GM21717 (cell line): ENCODE measurements around the gene SSBP4.
A peak's percentile ranks its signal among the peaks of the same experiment; 100 is the strongest.

Experiments
- ATAC-seq: cut with Tn5 transposase; IDR thresholded peaks from one replicate; pipeline ENCODE4 v1.9.1; 2021; ENCODE audit warnings: mild to moderate bottlenecking, moderate library complexity; ENCODE audit not compliant: unreplicated experiment

SSBP4 gene

GRCh38 chr19:18419699-18420460, 682 bp downstream of the SSBP4 start:
- no peak for ATAC-seq

- no peak for ATAC-seq
Measured at GRCh38 chr19:18420930-18421329, 1.7 kb downstream of the SSBP4 start.

GRCh38 chr19:18421371-18421959, 2.3 kb downstream of the SSBP4 start:
- no peak for ATAC-seq

- ATAC-seq: no peak
Measured at GRCh38 chr19:18422530-18423191, 3.5 kb downstream of the SSBP4 start.

- no peak for ATAC-seq
Measured at GRCh38 chr19:18423258-18424020, 4.2 kb downstream of the SSBP4 start.

- ATAC-seq: no peak
Measured at GRCh38 chr19:18424122-18424889, 5.1 kb downstream of the SSBP4 start.

- ATAC-seq: no peak
Measured at GRCh38 chr19:18424890-18425514, 5.8 kb downstream of the SSBP4 start.

GRCh38 chr19:18425515-18426415, 6.6 kb downstream of the SSBP4 start:
- no peak for ATAC-seq

- no peak for ATAC-seq
Measured at GRCh38 chr19:18426416-18426767, 7.2 kb downstream of the SSBP4 start.

GRCh38 chr19:18427080-18427742, 8.0 kb downstream of the SSBP4 start:
- ATAC-seq: no peak

- no peak for ATAC-seq
Measured at GRCh38 chr19:18427743-18428113, 8.5 kb downstream of the SSBP4 start.

GRCh38 chr19:18428173-18428786, 9.1 kb downstream of the SSBP4 start:
- ATAC-seq: no peak

GRCh38 chr19:18428787-18429674, 9.8 kb downstream of the SSBP4 start:
- peak; percentile 39 for ATAC-seq

- no peak for ATAC-seq
Measured at GRCh38 chr19:18429717-18430416, 10.7 kb downstream of the SSBP4 start.

- no peak for ATAC-seq
Measured at GRCh38 chr19:18430417-18431144, 11.4 kb downstream of the SSBP4 start.
